ENCODE results near the gene CCNF. TPM values are rescaled to one million over a fixed set of nuclear protein-coding genes. Genes with fewer than 3 reads are reported as not detected.

The CCNF gene
- total and polyA plus RNA-seq, 2 of the 4 experiments (the other 2 are of a cell fraction), result 8.2 to 20.1 TPM

GRCh38 chr16:2437032-2437790 is 8.0 kb downstream of the CCNF start:
- in situ Hi-C loops (cut with MboI; ENCODE audit: low sequenced_read_pairs), result no loop called here
- dilution Hi-C loops (cut with HindIII; ENCODE audit: low sequenced_read_pairs, unreplicated experiment), result no loop called here
- CTCF ChIA-PET, result no interaction called here

More at GRCh38 chr16:2437032-2437790, 8.0 kb downstream of the CCNF start:
- H3K4me2 ChIP-seq (ENCODE audit: low read depth, low read length), result no peak overlapping the region
- 0 out of 2 replicates have a peak, but pooled peaks cover 3% of the 10 kb centered on the region for H4K20me1 ChIP-seq (ENCODE audit: insufficient read depth, low read length)
- H4K91ac ChIP-seq (ENCODE audit: insufficient read depth, low read depth, low read length), result no peak overlapping the region
- H2AK5ac ChIP-seq (ENCODE audit: low read depth, low read length), result no peak overlapping the region
- H2AK9ac ChIP-seq (replicated peaks; ENCODE audit: low read depth, low read length, poor library complexity), result peak overlapping the region; percentile 31
- BruUV-seq (replicated peaks), result no TSS peak
- no peaks in the 10 kb centered on the region; the same call in 1 of the 2 replicates for H3K9me1 ChIP-seq (ENCODE audit: insufficient read depth, low read length)
- no peak overlapping the region for H3K14ac ChIP-seq (replicated peaks; ENCODE audit: low read depth, low read length)
- ATAC-seq (ENCODE audit: low read depth), result no peak
- no peak overlapping the region for H3K27ac ChIP-seq (ENCODE audit: insufficient read depth, low read length)
- no peak overlapping the region for H2BK15ac ChIP-seq (ENCODE audit: low read depth, low read length)
- intact Hi-C loops (cut with micrococcal nuclease), result no loop called here
- no peak overlapping the region for H2BK20ac ChIP-seq (ENCODE audit: low read depth, low read length)
- no peaks in the 10 kb centered on the region for H3K9me3 ChIP-seq (ENCODE audit: control insufficient read depth, insufficient read depth, low read length)
- 94% methylated on average over 18 of the region's 24 CpGs; no CpG with 5 or more reads in 1 of the 2 experiments for WGBS, 2 experiments (ENCODE audit: extremely low coverage in 2 of 2, insufficient read length in 1 of 2)
- H4K8ac ChIP-seq (ENCODE audit: low read depth in 2 of 2, low read length in 2 of 2), result no peak overlapping the region
- H3K9ac ChIP-seq (ENCODE audit: low read depth, low read length), result no peak overlapping the region
- H2BK120ac ChIP-seq (ENCODE audit: low read depth, low read length), result no peak overlapping the region
- POLR2A ChIA-PET (ENCODE audit: unreplicated experiment), result interaction anchor here (0.6 kb wide), 1 partner anchor 158 kb away, joined by 4 read pairs; no protein-coding TSS in a partner anchor
- no peak overlapping the region for H2BK5ac ChIP-seq (ENCODE audit: low read depth, low read length, poor library complexity, severe bottlenecking)
- no peak overlapping the region for H3K56ac ChIP-seq (ENCODE audit: extremely low read depth, insufficient read depth, low read length)
- peaks cover 43 to 49% of the 10 kb centered on the region in 2 experiments for H3K79me1 ChIP-seq (ENCODE audit: low read depth in 1 of 2, low read length in 2 of 2)
- no peak for DNase-seq
- no peak overlapping the region for H3K18ac ChIP-seq (ENCODE audit: low read depth, low read length)
- no peak overlapping the region for H3K4me3 ChIP-seq (ENCODE audit: insufficient read depth, low read depth, low read length)
- H3K23ac ChIP-seq (ENCODE audit: low read depth, low read length), result no peak overlapping the region
- H3K27me3 ChIP-seq (ENCODE audit: control insufficient read depth, insufficient read depth, low read length), result no peaks in the 10 kb centered on the region
- no peak for TF ChIP-seq CHD1 (IDR thresholded peaks at IDR 0.05; ENCODE audit: low read depth, low read length)
- TF ChIP-seq RFX5 (IDR thresholded peaks at IDR 0.05; ENCODE audit: low read depth, low read length), result no peak
- no peak for TF ChIP-seq MAZ (IDR thresholded peaks at IDR 0.05; ENCODE audit: borderline replicate concordance, low read depth, low read length)
- TF ChIP-seq BHLHE40 (IDR thresholded peaks at IDR 0.05; ENCODE audit: low read depth, low read length), result no peak
- TF ChIP-seq SMC3 (IDR thresholded peaks at IDR 0.05; ENCODE audit: low read depth, low read length), result no peak
- TF ChIP-seq RAD21 (IDR thresholded peaks at IDR 0.05; ENCODE audit: low read length), result no peak
- TF ChIP-seq ELK1 (IDR thresholded peaks at IDR 0.05; ENCODE audit: borderline replicate concordance, low read depth, low read length), result no peak
- no peak for TF ChIP-seq MAFK (IDR thresholded peaks at IDR 0.05; ENCODE audit: low read depth, low read length)
- TF ChIP-seq MXI1 (IDR thresholded peaks at IDR 0.05; ENCODE audit: borderline replicate concordance, low read depth, low read length), result no peak
- no peak for TF ChIP-seq FOS (IDR thresholded peaks at IDR 0.05; ENCODE audit: low read depth, low read length)
- TF ChIP-seq, protein P1, sequence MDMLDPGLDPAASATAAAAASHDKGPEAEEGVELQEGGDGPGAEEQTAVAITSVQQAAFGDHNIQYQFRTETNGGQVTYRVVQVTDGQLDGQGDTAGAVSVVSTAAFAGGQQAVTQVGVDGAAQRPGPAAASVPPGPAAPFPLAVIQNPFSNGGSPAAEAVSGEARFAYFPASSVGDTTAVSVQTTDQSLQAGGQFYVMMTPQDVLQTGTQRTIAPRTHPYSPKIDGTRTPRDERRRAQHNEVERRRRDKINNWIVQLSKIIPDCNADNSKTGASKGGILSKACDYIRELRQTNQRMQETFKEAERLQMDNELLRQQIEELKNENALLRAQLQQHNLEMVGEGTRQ (IDR thresholded peaks at IDR 0.05; ENCODE audit: low read depth, low read length), result no peak
- no peak for TF ChIP-seq NFE2L2 (IDR thresholded peaks at IDR 0.05; ENCODE audit: low read depth, low read length)
- no peak for TF ChIP-seq POLR2A (IDR thresholded peaks at IDR 0.05; ENCODE audit: low read depth, low read length)
- TF ChIP-seq CEBPB (IDR thresholded peaks at IDR 0.05; ENCODE audit: low read depth, low read length), result no peak
- TF ChIP-seq CTCF (conservative IDR thresholded peaks at IDR 0.05; ENCODE audit: low read depth, low read length), result no peak
- peaks cover 43% of the 10 kb centered on the region for H3K36me3 ChIP-seq (ENCODE audit: control insufficient read depth, insufficient read depth, low read length)
- no peak overlapping the region for H2AFZ ChIP-seq (replicated peaks; ENCODE audit: low read length, poor library complexity)
- H4K5ac ChIP-seq (ENCODE audit: low read depth, low read length), result no peak overlapping the region
- no peaks in the 10 kb centered on the region for H3K4me1 ChIP-seq (ENCODE audit: control insufficient read depth, insufficient read depth, low read length)
- no peak overlapping the region for H3K4ac ChIP-seq (ENCODE audit: low read depth, low read length)

Measured in IMR-90 (cell line).